ENCODE results near the gene CAMK2B. TPM values are rescaled to one million over a fixed set of nuclear protein-coding genes. Genes with fewer than 3 reads are reported as not detected.

Gene CAMK2B
- total and polyA plus RNA-seq, 12 donors, result 0.25 to 82.3 (median 6.5) TPM; not detected in 2

GRCh38 chr7:44185729-44186128 lies 139.7 kb downstream of the CAMK2B start:
- intact Hi-C loops (cut with DNase I), result no loop called here
- no peaks in the 10 kb centered on the region for H3K36me3 ChIP-seq (replicated peaks in 1 of 2)

GRCh38 chr7:44184873-44185446 lies 140.4 kb downstream of the CAMK2B start:
- H3K9me3 ChIP-seq (replicated peaks in 1 of 3), result peaks cover 0 to 3% (median 0%) of the 10 kb centered on the region in 3 donors
- no peaks in the 10 kb centered on the region for H3K27me3 ChIP-seq
- H3K36me3 ChIP-seq (replicated peaks in 1 of 2), result no peaks in the 10 kb centered on the region
- H3K27ac ChIP-seq, result peak overlapping the region in 2 of 5 donors; percentile 54 to 67
- 68 to 84% (median 73%) methylated on average over 2 of the region's 2 CpGs for WGBS, 4 donors
- H3K4me3 ChIP-seq, result no peak overlapping the region
- no peak for DNase-seq
- intact Hi-C loops (cut with DNase I), result no loop called here
- peaks cover 0 to 5% of the 10 kb centered on the region in 2 donors for H3K4me1 ChIP-seq (replicated peaks in 1 of 2)
- TF ChIP-seq CTCF (IDR thresholded peaks at IDR 0.05) (no peak), POLR2A (IDR thresholded peaks at IDR 0.05) (no peak)

More at GRCh38 chr7:44185729-44186128, 139.7 kb downstream of the CAMK2B start:
- no peak for DNase-seq
- Histone ChIP-seq H3K4me1 (replicated peaks in 1 of 2) (peaks cover 0 to 5% of the 10 kb centered on the region in 2 donors), H3K27me3 (no peaks in the 10 kb centered on the region), H3K4me3 (no peak overlapping the region), H3K9me3 (replicated peaks in 1 of 3) (peaks cover 0 to 3% (median 0%) of the 10 kb centered on the region in 3 donors), H3K27ac (no peak overlapping the region)
- WGBS, 4 donors, result 77 to 87% (median 85%) methylated on average over 5 of the region's 5 CpGs; no CpG with 5 or more reads in 1 of the 4 donors
- TF ChIP-seq POLR2A (IDR thresholded peaks at IDR 0.05), result no peak
- no peak for TF ChIP-seq CTCF (IDR thresholded peaks at IDR 0.05)

GRCh38 chr7:44184206-44184872 lies 141.1 kb downstream of the CAMK2B start:
- peak; percentile 56 to 82 (median 75) for DNase-seq
- TF ChIP-seq CTCF (IDR thresholded peaks at IDR 0.05), result no peak
- TF ChIP-seq POLR2A (IDR thresholded peaks at IDR 0.05), result no peak
- no peaks in the 10 kb centered on the region for H3K36me3 ChIP-seq (replicated peaks in 1 of 2)
- H3K4me1 ChIP-seq (replicated peaks in 1 of 2), result peaks cover 0 to 5% of the 10 kb centered on the region in 2 donors
- H3K27ac ChIP-seq, result no peak overlapping the region
- H3K9me3 ChIP-seq (replicated peaks in 1 of 3), result peaks cover 0 to 3% (median 0%) of the 10 kb centered on the region in 3 donors
- H3K4me3 ChIP-seq, result no peak overlapping the region
- no peaks in the 10 kb centered on the region for H3K27me3 ChIP-seq
- 60 to 68% (median 63%) methylated on average over 15 to 16 of the region's 16 CpGs for WGBS, 4 donors
- intact Hi-C loops (cut with DNase I), result no loop called here

- no peaks in the 10 kb centered on the region for H3K36me3 ChIP-seq (replicated peaks in 1 of 2)
- peaks cover 0 to 5% of the 10 kb centered on the region in 2 donors for H3K4me1 ChIP-seq (replicated peaks in 1 of 2)
- H3K27me3 ChIP-seq, result no peaks in the 10 kb centered on the region
- WGBS, 4 donors, result 20 to 29% (median 25%) methylated on average over 2 of the region's 2 CpGs
- no peak overlapping the region for H3K27ac ChIP-seq
- intact Hi-C loops (cut with DNase I), result no loop called here
- H3K9me3 ChIP-seq (replicated peaks in 1 of 3), result peaks cover 0 to 3% (median 0%) of the 10 kb centered on the region in 3 donors
- TF ChIP-seq POLR2A (IDR thresholded peaks at IDR 0.05), result no peak
- no peak for TF ChIP-seq CTCF (IDR thresholded peaks at IDR 0.05)
- no peak overlapping the region for H3K4me3 ChIP-seq
- DNase-seq, result no peak
Measured at GRCh38 chr7:44183386-44183785, 142.0 kb downstream of the CAMK2B start.
